ENCODE data around the gene TGM2.

The TGM2 gene

DNA sequence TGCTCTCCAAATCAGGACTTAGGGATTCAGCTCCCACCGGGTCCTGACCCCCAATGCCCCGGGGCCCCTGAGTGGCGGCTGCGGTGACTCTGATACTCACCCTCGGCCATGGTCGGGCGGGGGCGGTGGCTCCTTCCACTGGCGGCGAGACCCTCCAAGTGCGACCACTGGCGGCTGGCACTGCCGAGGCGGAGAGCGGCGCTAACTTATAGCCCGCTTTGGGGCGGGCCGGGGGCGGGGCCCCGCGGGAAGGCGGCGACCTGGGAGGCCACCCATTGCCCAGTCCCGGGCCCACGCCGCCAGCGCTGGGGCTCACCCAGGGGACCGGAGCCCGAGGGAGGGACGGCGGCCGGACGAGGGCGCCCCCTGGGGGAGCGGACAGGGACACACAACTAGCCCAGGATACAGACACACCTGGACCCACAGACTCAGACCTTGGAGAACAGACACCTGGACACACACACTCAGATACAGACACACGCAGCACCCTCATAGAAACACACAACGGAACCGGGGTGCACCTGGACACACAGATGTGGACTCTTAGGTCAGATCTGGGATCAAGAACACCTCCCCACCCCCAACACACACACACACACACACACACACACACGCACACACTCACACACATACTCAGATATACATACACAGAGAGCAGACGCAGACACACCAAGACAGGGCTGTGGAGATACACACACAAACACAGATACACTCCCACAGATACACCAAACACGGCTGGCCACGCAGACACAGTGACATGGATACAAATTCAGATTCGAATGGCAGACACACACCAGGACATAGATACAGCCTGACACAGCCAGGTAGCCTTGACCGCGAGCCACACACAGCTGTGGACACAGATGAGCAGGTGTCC, at the start of gene TGM2:
TSS of gene TGM2 (minus strand) at position 182 of the 877 bp plus-strand sequence. CDS start at position 110, 72 bp downstream.
- TF ChIP-seq, protein P1, sequence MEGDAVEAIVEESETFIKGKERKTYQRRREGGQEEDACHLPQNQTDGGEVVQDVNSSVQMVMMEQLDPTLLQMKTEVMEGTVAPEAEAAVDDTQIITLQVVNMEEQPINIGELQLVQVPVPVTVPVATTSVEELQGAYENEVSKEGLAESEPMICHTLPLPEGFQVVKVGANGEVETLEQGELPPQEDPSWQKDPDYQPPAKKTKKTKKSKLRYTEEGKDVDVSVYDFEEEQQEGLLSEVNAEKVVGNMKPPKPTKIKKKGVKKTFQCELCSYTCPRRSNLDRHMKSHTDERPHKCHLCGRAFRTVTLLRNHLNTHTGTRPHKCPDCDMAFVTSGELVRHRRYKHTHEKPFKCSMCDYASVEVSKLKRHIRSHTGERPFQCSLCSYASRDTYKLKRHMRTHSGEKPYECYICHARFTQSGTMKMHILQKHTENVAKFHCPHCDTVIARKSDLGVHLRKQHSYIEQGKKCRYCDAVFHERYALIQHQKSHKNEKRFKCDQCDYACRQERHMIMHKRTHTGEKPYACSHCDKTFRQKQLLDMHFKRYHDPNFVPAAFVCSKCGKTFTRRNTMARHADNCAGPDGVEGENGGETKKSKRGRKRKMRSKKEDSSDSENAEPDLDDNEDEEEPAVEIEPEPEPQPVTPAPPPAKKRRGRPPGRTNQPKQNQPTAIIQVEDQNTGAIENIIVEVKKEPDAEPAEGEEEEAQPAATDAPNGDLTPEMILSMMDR (IDR thresholded peaks at IDR 0.05; ENCODE audit: low read depth, low read length) = peak; percentile 73
- DNase-seq (ENCODE audit: extremely low read depth, low read depth) = no peak

DNA sequence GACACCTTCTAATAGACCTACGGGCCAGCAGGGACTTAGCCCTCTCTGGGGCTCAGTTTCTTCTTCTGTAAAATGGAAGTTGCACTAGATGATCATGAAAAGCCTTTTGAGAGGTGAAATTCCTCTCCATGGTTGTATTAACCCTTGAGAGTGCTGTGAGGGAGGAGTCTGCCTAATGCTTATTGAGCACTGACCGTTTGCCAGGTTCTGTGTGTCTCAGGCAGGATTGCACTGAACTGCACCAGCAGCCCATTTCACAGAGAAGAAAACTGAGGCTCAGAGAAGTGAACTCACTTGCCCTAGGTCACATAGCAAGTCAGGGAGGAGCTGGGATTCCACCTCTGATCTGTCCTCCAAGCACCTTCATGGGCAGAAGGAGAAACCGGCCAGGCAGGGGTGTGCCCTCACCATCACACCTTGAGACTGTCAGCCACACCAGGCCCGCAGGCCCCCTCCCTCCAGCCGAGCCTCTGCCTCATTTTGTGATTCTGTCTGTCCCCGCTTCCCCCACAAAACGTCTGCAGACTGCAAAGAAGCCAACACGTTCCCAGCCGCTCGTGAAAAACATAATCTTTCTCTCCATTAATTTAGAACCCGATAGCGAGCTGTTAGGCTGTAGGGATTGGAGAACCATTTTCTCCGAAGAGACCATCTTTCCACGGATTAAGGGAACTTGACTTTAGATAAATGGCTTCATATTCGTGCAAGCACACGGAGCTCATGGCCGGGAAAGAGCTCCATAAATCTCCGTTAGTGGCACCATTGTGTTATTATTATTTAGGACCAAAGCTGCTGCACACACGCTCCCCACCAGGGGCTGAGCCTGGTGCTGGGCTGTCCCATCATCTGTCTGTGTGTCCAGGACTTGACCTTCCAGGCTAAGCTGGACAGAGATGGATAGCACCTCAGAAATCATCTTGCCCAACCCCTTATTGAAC, 49.5 kb upstream of the TGM2 start:
- no peak for DNase-seq (ENCODE audit: extremely low read depth, low read depth)
- TF ChIP-seq, protein P1 (IDR thresholded peaks at IDR 0.05; ENCODE audit: low read depth, low read length) = no peak

- TF ChIP-seq, protein P1 (IDR thresholded peaks at IDR 0.05; ENCODE audit: low read depth, low read length) = no peak
- no peak for DNase-seq (ENCODE audit: extremely low read depth, low read depth)
Measured at GRCh38 chr20:38213607-38213940, 48.5 kb upstream of the TGM2 start.

GRCh38 chr20:38212806-38213606, 47.9 kb upstream of the TGM2 start:
- TF ChIP-seq, protein P1 (IDR thresholded peaks at IDR 0.05; ENCODE audit: low read depth, low read length) = no peak

GRCh38 chr20:38211200-38212097, 46.4 kb upstream of the TGM2 start:
- no peak for DNase-seq (ENCODE audit: extremely low read depth, low read depth)
- TF ChIP-seq, protein P1 (IDR thresholded peaks at IDR 0.05; ENCODE audit: low read depth, low read length) = no peak

More at GRCh38 chr20:38212806-38213606, 47.9 kb upstream of the TGM2 start:
- no peak for DNase-seq (ENCODE audit: extremely low read depth, low read depth)

DNA sequence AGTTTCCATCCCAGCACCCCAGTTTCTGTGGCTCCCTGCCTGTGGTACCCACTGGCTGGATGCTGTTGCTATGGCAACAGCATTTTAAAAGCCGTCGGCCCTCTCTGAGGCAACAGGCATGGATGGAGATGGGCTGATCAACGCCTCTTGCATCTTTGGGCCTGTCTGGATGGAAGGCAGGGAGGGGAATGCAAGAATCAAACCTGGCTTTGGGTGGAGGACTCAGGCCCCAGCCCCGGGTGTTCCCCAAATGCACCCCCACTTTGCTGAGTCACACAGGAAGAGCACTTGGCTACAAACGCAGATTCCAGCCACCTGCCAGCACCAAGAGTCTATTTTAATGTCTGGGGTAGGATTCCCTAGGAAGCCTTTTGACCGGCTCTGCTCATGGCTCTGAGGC, 45.7 kb upstream of the TGM2 start:
- no peak for DNase-seq (ENCODE audit: extremely low read depth, low read depth)
- TF ChIP-seq, protein P1 (IDR thresholded peaks at IDR 0.05; ENCODE audit: low read depth, low read length) = no peak

All from AG09319 (cell line).